H1 (cell line): ENCODE data around the gene COQ5.

Source experiments
- BACH1 ChIP-seq: IDR thresholded peaks from 2 replicates; pipeline ENCODE4 v1.6.1; 2012; ENCODE audit warnings: low read length, improper control_type of control experiment
- CHD2 ChIP-seq: IDR thresholded peaks from 2 replicates; pipeline ENCODE4 v1.6.1; 2012; ENCODE audit warnings: low read length, improper control_type of control experiment
- E2F6 ChIP-seq: IDR thresholded peaks from 2 replicates; pipeline ENCODE4 v1.6.1; 2012; ENCODE audit warnings: inconsistent platforms
- EP300 ChIP-seq, 2 experiments: IDR thresholded peaks; 1 replicate in 1 of 2; 2 replicates in 1 of 2; pipeline ENCODE4 v1.6.1; 2011 to 2012; ENCODE audit warnings: low read depth in 2 of 2, low read length in 2 of 2, mild to moderate bottlenecking in 2 of 2, borderline replicate concordance in 1 of 2, inconsistent platforms in 1 of 2, moderate library complexity in 1 of 2
- GABPA ChIP-seq: IDR thresholded peaks from 2 replicates; pipeline ENCODE4 v1.6.1; 2011; ENCODE audit warnings: mild to moderate bottlenecking, low read length, moderate library complexity, borderline replicate concordance; ENCODE audit not compliant: insufficient read depth
- HDAC2 ChIP-seq, 2 experiments: fragments of 300-600 bp in 1 of 2; sonication (generic) in 1 of 2; IDR thresholded peaks; 2 replicates each; pipeline ENCODE4 v1.6.1; 2011 to 2012; ENCODE audit warnings: low read depth in 2 of 2, low read length in 2 of 2, mild to moderate bottlenecking in 2 of 2, moderate library complexity in 2 of 2, borderline replicate concordance in 1 of 2, inconsistent platforms in 1 of 2
- JUND ChIP-seq: IDR thresholded peaks from 2 replicates; pipeline ENCODE4 v1.6.1; 2011; ENCODE audit warnings: mild to moderate bottlenecking, improper control_type of control experiment, low read length
- POLR2A ChIP-seq, 2 experiments: IDR thresholded peaks; 1 replicate in 1 of 2; 2 replicates in 1 of 2; pipeline ENCODE4 v1.6.1; 2011; ENCODE audit warnings: low read depth in 2 of 2, low read length in 2 of 2, mild to moderate bottlenecking in 2 of 2; ENCODE audit errors: control extremely low read depth in 1 of 2
- YY1 ChIP-seq: IDR thresholded peaks from 2 replicates; pipeline ENCODE4 v1.6.1; 2011; ENCODE audit warnings: low read depth, mild to moderate bottlenecking, low read length
- ZNF274 ChIP-seq: IDR thresholded peaks from 2 replicates; pipeline ENCODE4 v1.7.0; 2012; ENCODE audit warnings: low read length, borderline replicate concordance; ENCODE audit errors: extremely low read depth
- TF ChIP-seq, protein P1 (sequence below), 3 experiments: IDR thresholded peaks; 1 replicate in 2 of 3; 2 replicates in 1 of 3; pipeline versions ENCODE4 v1.5.1 to v1.6.1; 2011; ENCODE audit warnings: low read length in 3 of 3, mild to moderate bottlenecking in 3 of 3, inconsistent platforms in 2 of 3, low read depth in 1 of 3, moderate library complexity in 1 of 3; ENCODE audit not compliant: insufficient read depth in 1 of 3; ENCODE audit errors: control extremely low read depth in 1 of 3
- TF ChIP-seq, protein P2 (sequence below): IDR thresholded peaks from 2 replicates; pipeline ENCODE4 v1.6.1; 2011; ENCODE audit warnings: low read depth, mild to moderate bottlenecking, low read length; ENCODE audit not compliant: insufficient read depth
- TF ChIP-seq, protein P3 (sequence below): IDR thresholded peaks from 2 replicates; pipeline ENCODE4 v1.6.1; 2012; ENCODE audit warnings: inconsistent platforms

- TF ChIP-seq EP300 (IDR thresholded peaks at IDR 0.05; ENCODE audit: borderline replicate concordance in 1 of 2, low read depth in 2 of 2, low read length in 2 of 2) (no peak), HDAC2 (IDR thresholded peaks at IDR 0.05; ENCODE audit: borderline replicate concordance in 1 of 2, low read depth in 2 of 2, low read length in 2 of 2) (no peak), E2F6 (no peak), JUND (no peak), BACH1 (no peak), POLR2A (IDR thresholded peaks at IDR 0.05; ENCODE audit: control extremely low read depth in 1 of 2, low read depth in 2 of 2, low read length in 2 of 2) (no peak), YY1 (no peak), ZNF274 (no peak), CHD2 (no peak), GABPA (no peak)
- TF ChIP-seq, protein P1, sequence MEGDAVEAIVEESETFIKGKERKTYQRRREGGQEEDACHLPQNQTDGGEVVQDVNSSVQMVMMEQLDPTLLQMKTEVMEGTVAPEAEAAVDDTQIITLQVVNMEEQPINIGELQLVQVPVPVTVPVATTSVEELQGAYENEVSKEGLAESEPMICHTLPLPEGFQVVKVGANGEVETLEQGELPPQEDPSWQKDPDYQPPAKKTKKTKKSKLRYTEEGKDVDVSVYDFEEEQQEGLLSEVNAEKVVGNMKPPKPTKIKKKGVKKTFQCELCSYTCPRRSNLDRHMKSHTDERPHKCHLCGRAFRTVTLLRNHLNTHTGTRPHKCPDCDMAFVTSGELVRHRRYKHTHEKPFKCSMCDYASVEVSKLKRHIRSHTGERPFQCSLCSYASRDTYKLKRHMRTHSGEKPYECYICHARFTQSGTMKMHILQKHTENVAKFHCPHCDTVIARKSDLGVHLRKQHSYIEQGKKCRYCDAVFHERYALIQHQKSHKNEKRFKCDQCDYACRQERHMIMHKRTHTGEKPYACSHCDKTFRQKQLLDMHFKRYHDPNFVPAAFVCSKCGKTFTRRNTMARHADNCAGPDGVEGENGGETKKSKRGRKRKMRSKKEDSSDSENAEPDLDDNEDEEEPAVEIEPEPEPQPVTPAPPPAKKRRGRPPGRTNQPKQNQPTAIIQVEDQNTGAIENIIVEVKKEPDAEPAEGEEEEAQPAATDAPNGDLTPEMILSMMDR (IDR thresholded peaks at IDR 0.05; ENCODE audit: control extremely low read depth in 1 of 3, insufficient read depth in 1 of 3, low read depth in 1 of 3, low read length in 3 of 3) = peak in 1 of 3 experiments; percentile 19; a peak in 1 of 4 replicates
- TF ChIP-seq, protein P2, sequence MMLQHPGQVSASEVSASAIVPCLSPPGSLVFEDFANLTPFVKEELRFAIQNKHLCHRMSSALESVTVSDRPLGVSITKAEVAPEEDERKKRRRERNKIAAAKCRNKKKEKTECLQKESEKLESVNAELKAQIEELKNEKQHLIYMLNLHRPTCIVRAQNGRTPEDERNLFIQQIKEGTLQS = no peak
- TF ChIP-seq, protein P3, sequence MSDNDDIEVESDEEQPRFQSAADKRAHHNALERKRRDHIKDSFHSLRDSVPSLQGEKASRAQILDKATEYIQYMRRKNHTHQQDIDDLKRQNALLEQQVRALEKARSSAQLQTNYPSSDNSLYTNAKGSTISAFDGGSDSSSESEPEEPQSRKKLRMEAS = no peak
Observed at GRCh38 chr12:120468821-120469449, 60.0 kb downstream of the COQ5 start.
